HG02588 (cell line): ENCODE measurements around the gene EXOC4.
A peak's percentile ranks its signal among the peaks of the same experiment; 100 is the strongest.
"Not testable (repeated sequence)": the region's sequence is repeated elsewhere in the genome, so short reads cannot be mapped to it uniquely, and the experiment has no call there.

Experiments
- ATAC-seq: cut with Tn5 transposase; IDR thresholded peaks from one replicate; pipeline ENCODE4 v1.9.1; 2021; ENCODE audit warnings: mild to moderate bottlenecking, moderate library complexity; ENCODE audit not compliant: unreplicated experiment

EXOC4 gene

GRCh38 chr7:133778472-133778871, 525.6 kb downstream of the EXOC4 start:
- peak; percentile 87 for ATAC-seq

- not testable (repeated sequence) for ATAC-seq
Observed at GRCh38 chr7:133779538-133779937, 526.7 kb downstream of the EXOC4 start.

- ATAC-seq: no peak
Observed at GRCh38 chr7:133780912-133781311, 528.0 kb downstream of the EXOC4 start.

GRCh38 chr7:133781486-133782090, 528.7 kb downstream of the EXOC4 start:
- ATAC-seq: no peak

- no peak for ATAC-seq
Observed at GRCh38 chr7:133782470-133782869, 529.6 kb downstream of the EXOC4 start.

GRCh38 chr7:133783276-133783675, 530.4 kb downstream of the EXOC4 start:
- ATAC-seq: no peak

- ATAC-seq: no peak
Observed at GRCh38 chr7:133784486-133785001, 531.7 kb downstream of the EXOC4 start.

- ATAC-seq: no peak
Observed at GRCh38 chr7:133786401-133786937, 533.6 kb downstream of the EXOC4 start.

GRCh38 chr7:133789974-133790373, 537.1 kb downstream of the EXOC4 start:
- no peak for ATAC-seq

GRCh38 chr7:133790911-133791310, 538.0 kb downstream of the EXOC4 start:
- no peak for ATAC-seq

- no peak for ATAC-seq
Observed at GRCh38 chr7:133794479-133794878, 541.6 kb downstream of the EXOC4 start.

- no peak for ATAC-seq
Observed at GRCh38 chr7:133795068-133795665, 542.3 kb downstream of the EXOC4 start.

GRCh38 chr7:133796782-133797745, 544.2 kb downstream of the EXOC4 start:
- ATAC-seq: no peak

- ATAC-seq: no peak
Observed at GRCh38 chr7:133797818-133798520, 545.1 kb downstream of the EXOC4 start.

GRCh38 chr7:133801341-133801740, 548.5 kb downstream of the EXOC4 start:
- no peak for ATAC-seq

GRCh38 chr7:133804127-133804526, 551.2 kb downstream of the EXOC4 start:
- no peak for ATAC-seq

- no peak for ATAC-seq
Observed at GRCh38 chr7:133805426-133805825, 552.5 kb downstream of the EXOC4 start.

GRCh38 chr7:133807624-133808492, 555.0 kb downstream of the EXOC4 start:
- no peak for ATAC-seq

GRCh38 chr7:133808493-133808866, 555.6 kb downstream of the EXOC4 start:
- no peak for ATAC-seq

- ATAC-seq: no peak
Observed at GRCh38 chr7:133812877-133813276, 560.0 kb downstream of the EXOC4 start.
